Stimulated activated naive CD8-positive, alpha-beta T cell treated with anti-CD3 and anti-CD28 coated beads, Interleukin-15, Interleukin-2, amounts not matched to agents 100 ng/mL and 50 ng/mL, for 24 hours (primary cell): ENCODE measurements around the gene BEGAIN.

Experiments used
- H3K27ac Mint-ChIP-seq: one replicate; pipeline ENCODE4 v1.8.0; 2021; ENCODE audit warnings: mild to moderate bottlenecking, mixed read lengths
- H3K27me3 Mint-ChIP-seq: one replicate; pipeline ENCODE4 v1.8.0; 2021; ENCODE audit warnings: mixed read lengths
- H3K36me3 Mint-ChIP-seq: one replicate; pipeline ENCODE4 v1.8.0; 2021; ENCODE audit warnings: low read depth, mixed read lengths
- H3K4me1 Mint-ChIP-seq: one replicate; pipeline ENCODE4 v1.8.0; 2021; ENCODE audit warnings: low read depth, mixed read lengths
- H3K4me3 Mint-ChIP-seq: one replicate; pipeline ENCODE4 v1.8.0; 2021; ENCODE audit warnings: mild to moderate bottlenecking, mixed read lengths
- H3K9me3 Mint-ChIP-seq: one replicate; pipeline ENCODE4 v1.8.0; 2021; ENCODE audit warnings: mixed read lengths

BEGAIN gene

GRCh38 chr14:100564512-100564911, 22.7 kb downstream of the BEGAIN start:
- no peak overlapping the region for H3K27ac Mint-ChIP-seq
- no peaks in the 10 kb centered on the region for H3K36me3 Mint-ChIP-seq
- peaks cover 21% of the 10 kb centered on the region for H3K27me3 Mint-ChIP-seq

GRCh38 chr14:100562751-100563150, 24.5 kb downstream of the BEGAIN start:
- Mint-ChIP-seq H3K4me1 (peaks cover 13% of the 10 kb centered on the region), H3K9me3 (no peaks in the 10 kb centered on the region), H3K27ac (no peak overlapping the region), H3K36me3 (no peaks in the 10 kb centered on the region), H3K27me3 (peaks cover 16% of the 10 kb centered on the region), H3K4me3 (no peak overlapping the region)

More at GRCh38 chr14:100564512-100564911, 22.7 kb downstream of the BEGAIN start:
- Mint-ChIP-seq H3K9me3 (no peaks in the 10 kb centered on the region), H3K4me3 (no peak overlapping the region), H3K4me1 (peaks cover 4% of the 10 kb centered on the region)

DNA sequence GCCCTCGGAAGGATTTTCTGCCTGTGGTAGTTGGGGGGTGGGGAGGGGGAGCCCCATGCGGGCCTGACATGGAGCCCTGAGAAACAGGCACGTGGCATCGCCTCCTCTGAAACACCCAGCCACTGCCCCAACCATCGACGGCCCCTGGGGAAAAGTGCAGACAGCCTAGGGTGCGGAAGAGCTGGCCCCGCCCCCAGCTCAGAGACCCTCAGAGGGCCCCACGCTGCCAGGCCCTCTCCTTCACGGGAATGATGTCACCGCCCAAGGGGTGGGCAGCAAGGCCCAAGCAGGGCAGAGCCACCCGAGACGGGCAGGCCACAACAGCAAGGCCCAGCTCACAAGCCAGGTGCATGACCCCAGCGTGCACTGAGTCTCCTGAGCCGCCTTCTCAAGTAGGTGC, 26.2 kb downstream of the BEGAIN start:
- H3K27me3 Mint-ChIP-seq, result peaks cover 10% of the 10 kb centered on the region
- H3K36me3 Mint-ChIP-seq, result no peaks in the 10 kb centered on the region
- peaks cover 12% of the 10 kb centered on the region for H3K4me1 Mint-ChIP-seq
- no peak overlapping the region for H3K27ac Mint-ChIP-seq
- H3K9me3 Mint-ChIP-seq, result no peaks in the 10 kb centered on the region
- H3K4me3 Mint-ChIP-seq, result no peak overlapping the region

GRCh38 chr14:100560471-100560870, 26.7 kb downstream of the BEGAIN start:
- H3K36me3 Mint-ChIP-seq, result no peaks in the 10 kb centered on the region
- no peak overlapping the region for H3K4me3 Mint-ChIP-seq
- H3K9me3 Mint-ChIP-seq, result no peaks in the 10 kb centered on the region
- H3K27me3 Mint-ChIP-seq, result peaks cover 10% of the 10 kb centered on the region
- no peak overlapping the region for H3K27ac Mint-ChIP-seq
- peaks cover 12% of the 10 kb centered on the region for H3K4me1 Mint-ChIP-seq

DNA sequence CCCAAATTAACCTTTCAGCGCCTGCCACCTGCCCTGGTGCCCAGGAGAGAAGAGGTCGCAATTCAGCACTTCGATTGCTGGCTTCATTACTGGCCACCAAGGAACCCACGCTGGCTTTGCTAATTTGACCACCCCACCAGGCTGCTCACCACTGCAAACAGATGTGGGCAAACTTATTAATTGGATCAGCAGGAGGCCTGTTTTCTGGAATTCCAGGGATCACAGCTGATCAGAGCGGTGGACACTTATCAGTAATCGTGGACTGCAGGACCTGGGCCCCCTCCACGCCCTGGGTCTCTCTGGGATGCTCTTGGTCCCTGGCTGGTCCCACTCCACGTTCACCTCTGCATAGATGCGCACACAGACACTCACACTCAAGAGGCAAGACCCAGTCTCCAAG, 27.8 kb downstream of the BEGAIN start:
- Mint-ChIP-seq H3K4me1 (peaks cover 12% of the 10 kb centered on the region), H3K27ac (no peak overlapping the region), H3K4me3 (no peak overlapping the region), H3K9me3 (no peaks in the 10 kb centered on the region), H3K36me3 (no peaks in the 10 kb centered on the region), H3K27me3 (peaks cover 4% of the 10 kb centered on the region)

- Mint-ChIP-seq H3K4me1 (peaks cover 12% of the 10 kb centered on the region), H3K27me3 (peaks cover under 1% of the 10 kb centered on the region), H3K36me3 (no peaks in the 10 kb centered on the region), H3K4me3 (no peak overlapping the region), H3K9me3 (no peaks in the 10 kb centered on the region), H3K27ac (no peak overlapping the region)
Measured at GRCh38 chr14:100558966-100559365, 28.3 kb downstream of the BEGAIN start.

DNA sequence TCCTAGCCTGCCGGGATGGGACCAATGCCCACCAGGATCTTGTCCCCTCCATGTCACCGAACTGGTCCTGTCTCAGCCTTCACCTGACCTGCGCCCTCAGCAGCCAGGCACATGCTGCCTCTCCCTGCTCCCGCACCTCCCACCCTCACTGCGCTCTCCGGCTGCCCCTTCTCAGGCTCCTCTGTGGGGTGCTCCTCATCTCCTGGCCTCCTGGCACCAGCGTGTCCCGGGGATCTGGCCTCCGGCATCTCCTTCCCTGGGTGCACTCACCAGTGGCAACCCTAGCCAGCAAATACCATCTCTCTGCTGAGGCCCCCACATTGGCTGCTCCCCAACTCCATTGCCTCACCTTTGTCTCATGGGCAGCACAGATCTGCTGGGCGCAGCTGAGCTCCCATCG, 29.0 kb downstream of the BEGAIN start:
- no peaks in the 10 kb centered on the region for H3K9me3 Mint-ChIP-seq
- no peak overlapping the region for H3K27ac Mint-ChIP-seq
- peaks cover 12% of the 10 kb centered on the region for H3K4me1 Mint-ChIP-seq
- no peaks in the 10 kb centered on the region for H3K27me3 Mint-ChIP-seq
- no peak overlapping the region for H3K4me3 Mint-ChIP-seq
- H3K36me3 Mint-ChIP-seq, result no peaks in the 10 kb centered on the region

DNA sequence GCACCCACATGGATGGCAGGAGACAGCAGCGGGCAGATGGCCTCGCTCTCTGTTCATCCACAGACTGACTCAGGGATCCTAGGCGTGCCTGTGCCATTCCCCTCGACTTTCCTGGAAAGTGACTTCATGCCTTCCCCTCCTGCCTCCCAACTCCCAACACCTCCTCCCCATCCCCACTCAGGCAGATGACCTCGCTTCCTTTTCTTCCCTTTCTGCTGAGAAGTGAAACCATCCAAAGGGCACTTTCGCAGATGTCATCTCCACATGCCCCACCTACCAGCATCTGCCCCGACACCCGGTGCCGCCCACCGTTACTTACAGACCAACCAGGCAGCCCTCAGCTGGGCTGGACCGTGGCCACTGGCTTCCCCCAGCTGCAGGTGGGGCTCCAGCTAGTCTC, 29.6 kb downstream of the BEGAIN start:
- H3K4me1 Mint-ChIP-seq, result peaks cover 12% of the 10 kb centered on the region
- H3K4me3 Mint-ChIP-seq, result no peak overlapping the region
- H3K27me3 Mint-ChIP-seq, result no peaks in the 10 kb centered on the region
- H3K27ac Mint-ChIP-seq, result peak overlapping the region; percentile 14
- no peaks in the 10 kb centered on the region for H3K9me3 Mint-ChIP-seq
- H3K36me3 Mint-ChIP-seq, result no peaks in the 10 kb centered on the region

- H3K4me1 Mint-ChIP-seq, result peaks cover 12% of the 10 kb centered on the region
- no peaks in the 10 kb centered on the region for H3K36me3 Mint-ChIP-seq
- H3K4me3 Mint-ChIP-seq, result no peak overlapping the region
- H3K27me3 Mint-ChIP-seq, result no peaks in the 10 kb centered on the region
- no peak overlapping the region for H3K27ac Mint-ChIP-seq
- no peaks in the 10 kb centered on the region for H3K9me3 Mint-ChIP-seq
Measured at GRCh38 chr14:100556936-100557505, 30.2 kb downstream of the BEGAIN start.

- Mint-ChIP-seq H3K27me3 (no peaks in the 10 kb centered on the region), H3K4me3 (no peak overlapping the region), H3K9me3 (no peaks in the 10 kb centered on the region), H3K4me1 (peaks cover 12% of the 10 kb centered on the region), H3K36me3 (no peaks in the 10 kb centered on the region), H3K27ac (no peak overlapping the region)
Measured at GRCh38 chr14:100556140-100556475, 31.1 kb downstream of the BEGAIN start.

DNA sequence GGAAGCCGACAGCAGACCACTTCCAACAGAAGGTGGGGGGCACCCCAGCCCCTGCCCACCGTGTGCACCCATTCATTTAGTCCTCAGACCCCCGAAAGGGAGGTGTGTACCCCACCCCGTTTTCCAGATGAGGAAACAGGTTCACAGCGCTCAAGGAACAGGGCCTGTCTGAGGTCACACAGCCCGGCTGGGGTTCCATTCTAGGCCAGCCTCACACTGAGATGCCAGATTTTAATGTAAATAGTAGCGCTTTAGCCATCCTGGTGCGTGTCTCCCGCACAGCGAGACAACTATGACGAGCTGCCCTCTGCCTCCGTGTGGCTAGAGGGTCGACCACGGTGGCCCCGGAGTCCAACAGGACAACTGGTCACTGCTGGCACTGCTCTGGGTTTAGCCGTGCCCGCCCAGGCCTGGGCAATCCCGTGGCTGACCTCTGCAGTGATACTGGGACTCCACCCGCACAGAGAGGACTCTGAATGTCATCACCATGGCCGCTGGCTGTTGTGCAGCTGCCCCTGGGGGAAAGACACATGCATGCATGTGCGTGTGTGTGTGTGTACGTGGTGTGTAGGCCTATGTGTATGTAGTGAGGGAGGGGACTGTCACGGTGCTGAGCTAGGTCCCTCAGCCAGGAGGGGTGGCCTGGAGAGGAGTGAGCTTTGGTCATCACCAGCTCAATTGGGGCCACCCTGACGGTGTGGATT, 31.6 kb downstream of the BEGAIN start:
- no peaks in the 10 kb centered on the region for H3K9me3 Mint-ChIP-seq
- peaks cover 12% of the 10 kb centered on the region for H3K4me1 Mint-ChIP-seq
- H3K27me3 Mint-ChIP-seq, result no peaks in the 10 kb centered on the region
- no peaks in the 10 kb centered on the region for H3K36me3 Mint-ChIP-seq
- H3K27ac Mint-ChIP-seq, result no peak overlapping the region
- H3K4me3 Mint-ChIP-seq, result no peak overlapping the region

DNA sequence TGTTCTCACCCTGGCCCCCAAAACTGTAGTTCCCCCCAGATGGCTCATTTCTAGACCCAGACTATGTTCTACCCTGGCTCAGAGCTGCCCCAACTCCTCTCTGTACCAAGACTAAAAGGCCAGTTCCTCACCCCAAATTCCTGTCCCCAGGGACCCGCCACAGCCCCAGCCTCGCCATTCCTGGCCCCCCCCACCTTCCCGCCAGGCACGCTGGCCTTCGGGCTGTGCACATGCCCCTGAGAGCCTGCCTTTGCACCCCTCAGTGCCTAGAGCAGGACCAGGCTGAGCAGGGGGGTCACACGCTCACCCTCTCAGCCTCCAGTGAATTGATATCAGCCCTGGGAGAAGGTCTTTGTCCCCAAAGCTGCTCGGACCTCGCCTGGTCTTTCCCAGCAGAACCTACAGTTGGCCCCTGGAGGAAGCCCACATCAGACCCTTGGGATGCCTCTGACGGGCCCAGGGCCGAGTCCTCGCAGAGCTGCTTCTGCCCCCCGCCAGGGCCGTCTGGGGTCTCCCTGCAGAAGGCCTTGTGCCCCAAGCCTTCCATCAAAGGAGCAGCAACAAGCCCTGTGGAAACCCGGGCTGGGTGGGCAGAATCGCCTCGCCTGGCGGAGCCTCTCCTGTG, 32.4 kb downstream of the BEGAIN start:
- no peak overlapping the region for H3K4me3 Mint-ChIP-seq
- no peaks in the 10 kb centered on the region for H3K27me3 Mint-ChIP-seq
- H3K36me3 Mint-ChIP-seq, result no peaks in the 10 kb centered on the region
- H3K9me3 Mint-ChIP-seq, result no peaks in the 10 kb centered on the region
- H3K27ac Mint-ChIP-seq, result no peak overlapping the region
- peaks cover 12% of the 10 kb centered on the region for H3K4me1 Mint-ChIP-seq

- peaks cover 12% of the 10 kb centered on the region for H3K4me1 Mint-ChIP-seq
- H3K4me3 Mint-ChIP-seq, result no peak overlapping the region
- no peaks in the 10 kb centered on the region for H3K36me3 Mint-ChIP-seq
- no peak overlapping the region for H3K27ac Mint-ChIP-seq
- H3K9me3 Mint-ChIP-seq, result no peaks in the 10 kb centered on the region
- H3K27me3 Mint-ChIP-seq, result no peaks in the 10 kb centered on the region
Measured at GRCh38 chr14:100554082-100554677, 33.0 kb downstream of the BEGAIN start.

DNA sequence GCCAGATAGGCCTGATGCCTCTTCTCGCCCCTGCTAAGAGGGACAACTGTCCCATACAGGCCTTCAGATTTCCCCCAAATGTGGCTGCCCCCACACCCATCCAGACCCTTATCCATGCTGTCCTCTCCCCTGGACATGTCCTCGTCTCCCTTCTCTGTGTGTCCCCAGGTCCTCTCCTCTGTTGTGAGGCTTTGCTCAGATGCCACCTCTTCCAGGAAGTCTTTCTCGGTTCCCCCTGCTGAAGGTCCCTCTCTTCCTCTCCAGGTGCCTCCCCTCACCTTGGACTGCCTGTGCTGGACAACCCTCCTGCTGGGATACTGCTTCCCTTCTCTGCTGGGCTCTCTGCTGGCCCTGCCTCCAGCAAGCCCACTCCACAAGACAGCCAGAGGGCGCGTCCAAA, 33.7 kb downstream of the BEGAIN start:
- no peaks in the 10 kb centered on the region for H3K9me3 Mint-ChIP-seq
- H3K4me3 Mint-ChIP-seq, result no peak overlapping the region
- H3K36me3 Mint-ChIP-seq, result no peaks in the 10 kb centered on the region
- H3K27ac Mint-ChIP-seq, result no peak overlapping the region
- H3K4me1 Mint-ChIP-seq, result peaks cover 11% of the 10 kb centered on the region
- no peaks in the 10 kb centered on the region for H3K27me3 Mint-ChIP-seq

DNA sequence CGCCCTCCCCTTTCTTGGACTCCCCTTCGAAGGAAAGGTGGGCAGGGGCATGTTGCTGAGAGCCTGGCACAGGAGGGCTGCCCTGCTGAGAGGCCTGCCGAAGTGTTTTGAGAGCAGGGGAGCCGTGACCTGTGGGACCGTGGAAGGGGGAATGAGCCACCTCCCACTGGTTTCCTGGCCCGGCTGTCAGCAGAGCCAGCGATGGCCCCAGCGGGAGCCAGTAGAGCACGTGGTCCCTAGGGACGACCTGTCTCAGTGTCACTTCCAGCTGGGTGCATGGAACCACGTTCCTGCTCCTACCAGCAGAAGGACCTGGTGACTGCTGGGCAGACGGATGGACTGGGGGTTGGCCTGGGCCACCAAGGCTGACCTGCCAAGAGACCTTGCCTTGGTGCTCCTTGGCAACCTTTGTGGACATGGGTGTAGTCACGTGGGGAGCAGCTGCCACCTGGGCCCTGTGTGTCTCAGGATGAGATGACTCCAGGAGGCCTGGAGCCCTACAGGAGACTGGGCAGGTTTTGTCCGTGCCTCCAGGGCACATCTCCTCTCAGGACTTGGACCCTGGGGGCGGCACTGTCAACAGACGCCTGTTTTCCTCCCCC, 34.6 kb downstream of the BEGAIN start:
- Mint-ChIP-seq H3K4me3 (no peak overlapping the region), H3K4me1 (peaks cover 11% of the 10 kb centered on the region), H3K9me3 (no peaks in the 10 kb centered on the region), H3K27ac (no peak overlapping the region), H3K36me3 (no peaks in the 10 kb centered on the region), H3K27me3 (no peaks in the 10 kb centered on the region)
